ENCODE measurements around the gene ITGAL. TPM values are rescaled to one million over a fixed set of nuclear protein-coding genes. Genes with fewer than 3 reads are reported as not detected.

ITGAL gene
- total and polyA plus RNA-seq, 2 of the 8 experiments (the other 6 are each of a cell fraction or from before 2014, with no cell fraction given) = not detected

GRCh38 chr16:30484887-30485286 lies 12.3 kb downstream of the ITGAL start:
- no peak overlapping the region for H2BK20ac ChIP-seq (ENCODE audit: low read length)
- H3K9me3 ChIP-seq (ENCODE audit: insufficient read depth in 2 of 2, low read depth in 1 of 2, low read length in 1 of 2) = no peaks in the 10 kb centered on the region; a peak in 1 of 4 replicates
- no peaks in the 10 kb centered on the region for H4K20me1 ChIP-seq (replicated peaks in 1 of 2; ENCODE audit: control insufficient read depth in 1 of 2, insufficient read depth in 2 of 2, low read length in 2 of 2)
- FAIRE-seq (no peak), DNase-seq (ENCODE audit: low read depth in 1 of 2, low spot score in 2 of 2) (no peak)
- H3K4me3 ChIP-seq (ENCODE audit: extremely low read depth in 1 of 4, insufficient read depth in 2 of 4, low read depth in 3 of 4, low read length in 4 of 4) = no peak overlapping the region
- no peaks in the 10 kb centered on the region for H3K27me3 ChIP-seq (replicated peaks in 1 of 4; ENCODE audit: control insufficient read depth in 3 of 4, extremely low read depth in 1 of 4, insufficient read depth in 3 of 4, low read length in 3 of 4)
- no peaks in the 10 kb centered on the region for H3K79me2 ChIP-seq (ENCODE audit: control insufficient read depth in 1 of 2, insufficient read depth in 2 of 2, low read length in 2 of 2)
- H2BK5ac ChIP-seq (ENCODE audit: low read depth, low read length) = no peak overlapping the region
- no peak overlapping the region for H4K8ac ChIP-seq (ENCODE audit: extremely low read depth, insufficient read depth, low read length)
- H3K18ac ChIP-seq (ENCODE audit: extremely low read depth, low read length) = no peak overlapping the region
- H2BK15ac ChIP-seq (ENCODE audit: low read length) = no peak overlapping the region
- H3K4ac ChIP-seq (replicated peaks; ENCODE audit: insufficient read length, low read depth, low read length) = no peak overlapping the region
- ChIA-PET CTCF (ENCODE audit: partially characterized antibody) (interaction anchor here (0.9 to 3.0 kb wide), 2 partner anchors 9 to 35 kb away, joined by 3 to 9 read pairs; no protein-coding TSS in a partner anchor), POLR2A (ENCODE audit: partially characterized antibody) (interaction anchor here (1.9 kb wide), 1 partner anchor 11 kb away, joined by 3 read pairs; no protein-coding TSS in a partner anchor)
- peaks cover 0 to 3% (median 1%) of the 10 kb centered on the region in 4 experiments; a peak in 1 of 7 replicates for H3K4me1 ChIP-seq (replicated peaks in 1 of 4; ENCODE audit: control insufficient read depth in 3 of 4, insufficient read depth in 4 of 4, low read length in 3 of 4)
- no peak overlapping the region for H2BK120ac ChIP-seq (replicated peaks; ENCODE audit: low read depth, low read length)
- no peak overlapping the region for H3K4me2 ChIP-seq (ENCODE audit: insufficient read depth in 1 of 2, low read depth in 2 of 2, low read length in 2 of 2)
- no peaks in the 10 kb centered on the region for H3K23me2 ChIP-seq (ENCODE audit: low read depth, low read length)
- H2AFZ ChIP-seq (ENCODE audit: low read length) = no peak overlapping the region
- no peaks in the 10 kb centered on the region for H3K36me3 ChIP-seq (ENCODE audit: control insufficient read depth in 2 of 4, insufficient read depth in 4 of 4, low read length in 3 of 4)
- H3K27ac ChIP-seq (ENCODE audit: low read depth, low read length) = no peak overlapping the region
- H3K79me1 ChIP-seq (ENCODE audit: low read depth, low read length) = no peaks in the 10 kb centered on the region
- no peak overlapping the region for H4K5ac ChIP-seq (ENCODE audit: insufficient read length, low read depth, low read length)
- H2BK12ac ChIP-seq (ENCODE audit: low read depth, low read length) = no peak overlapping the region
- no peak overlapping the region for H2AK5ac ChIP-seq (ENCODE audit: low read depth, low read length)
- H4K91ac ChIP-seq (replicated peaks; ENCODE audit: insufficient read length, low read length) = no peak overlapping the region
- no peak overlapping the region for H3K9ac ChIP-seq (replicated peaks in 1 of 4; ENCODE audit: extremely low read depth in 1 of 4, low read depth in 3 of 4, low read length in 3 of 4)
- H3K14ac ChIP-seq (ENCODE audit: insufficient read length) = no peak overlapping the region
- H3K23ac ChIP-seq (ENCODE audit: insufficient read length) = no peak overlapping the region
- H3K56ac ChIP-seq (replicated peaks; ENCODE audit: insufficient read length, low read depth, low read length) = no peak overlapping the region
- no peak for TF ChIP-seq RAD21 (IDR thresholded peaks at IDR 0.05 in 1 of 2, conservative IDR thresholded peaks at IDR 0.05 in 1 of 2; ENCODE audit: low read depth in 2 of 2, low read length in 2 of 2)
- no peak for TF ChIP-seq SRF (IDR thresholded peaks at IDR 0.05; ENCODE audit: low read depth, low read length)
- TF ChIP-seq TAF1 (IDR thresholded peaks at IDR 0.05; ENCODE audit: low read depth, low read length) = no peak
- no peak for TF ChIP-seq BRCA1 (IDR thresholded peaks at IDR 0.05; ENCODE audit: low read depth, low read length)
